ENCODE results near the gene SLC25A36. TPM values are rescaled to one million over a fixed set of nuclear protein-coding genes. Genes with fewer than 3 reads are reported as not detected.

The SLC25A36 gene
- total RNA-seq, 5 donors from 2014 or later (not counting 1 experiment from before 2014, with no cell fraction given): 44.4 to 112 (median 58.6) TPM

DNA sequence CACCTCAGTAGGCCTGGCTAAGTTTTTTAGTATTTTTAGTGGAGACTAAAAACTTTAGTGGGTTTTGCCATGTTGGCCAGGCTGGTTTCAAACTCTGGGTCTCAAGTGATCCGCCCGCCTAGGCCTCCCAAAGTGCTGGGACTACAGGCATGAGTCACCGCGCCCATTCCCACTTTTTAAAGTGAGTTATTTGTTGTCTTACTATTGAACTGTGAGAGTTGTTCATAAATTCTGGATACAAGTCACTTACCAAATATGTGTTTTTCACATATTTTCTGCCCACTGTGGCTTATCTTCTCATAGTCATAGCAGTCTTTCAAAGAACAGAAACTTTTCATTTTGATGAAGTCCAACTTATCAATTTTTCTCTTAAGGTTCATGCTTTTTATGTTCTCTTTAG, 79.6 kb downstream of the SLC25A36 start:
- Mint-ChIP-seq H3K4me1 (peaks cover 6 to 13% (median 12%) of the 10 kb centered on the region in 3 donors), H3K4me3 (no peak overlapping the region), H3K9me3 (no peaks in the 10 kb centered on the region), H3K27me3 (peaks cover 0 to 2% of the 10 kb centered on the region in 2 donors), H3K27ac (no peak overlapping the region), H3K36me3 (no peaks in the 10 kb centered on the region)
- no CpG with 5 or more reads among the region's 4 CpGs for WGBS (ENCODE audit: insufficient coverage)
- Histone ChIP-seq H3K36me3 (ENCODE audit: control insufficient read depth in 2 of 2, extremely low read depth in 1 of 2, insufficient read depth in 1 of 2, low read length in 1 of 2) (no peaks in the 10 kb centered on the region), H3K4me1 (ENCODE audit: control insufficient read depth in 1 of 2, extremely low read depth in 1 of 2, insufficient read depth in 2 of 2, low read length in 2 of 2) (peaks cover 0 to 18% of the 10 kb centered on the region in 2 experiments), H3K27ac (ENCODE audit: low read length) (no peak overlapping the region), H3K27me3 (replicated peaks in 1 of 2; ENCODE audit: control insufficient read depth in 2 of 2, extremely low read depth in 1 of 2, insufficient read depth in 2 of 2, low read length in 1 of 2) (no peaks in the 10 kb centered on the region), H3K4me3 (ENCODE audit: control insufficient read depth in 1 of 2, extremely low read depth in 1 of 2, low read length in 1 of 2) (no peak overlapping the region), H3K9me3 (no peaks in the 10 kb centered on the region)
- ATAC-seq (replicated peaks in 1 of 4): no peak
- CTCF ChIA-PET: no interaction called here
- DNase-seq: no peak
- POLR2A ChIA-PET: interaction anchor here in 1 of 2 donors (0.7 kb wide), 1 partner anchor 55 kb away, joined by 3 read pairs; no protein-coding TSS in a partner anchor

Other genes starting within 250 kb of the SLC25A36 start
- not detected for gene SPSB4, start 109.5 kb downstream of the SLC25A36 start, total RNA-seq